Activated naive CD4-positive, alpha-beta T cell (primary cell): Measurements from ENCODE around the gene IKZF5.

Source experiments
- DNase-seq, 4 experiments: peaks; one replicate each; lab custom pipeline; 2025; lab: John Stamatoyannopoulos, UW

IKZF5 gene

DNA sequence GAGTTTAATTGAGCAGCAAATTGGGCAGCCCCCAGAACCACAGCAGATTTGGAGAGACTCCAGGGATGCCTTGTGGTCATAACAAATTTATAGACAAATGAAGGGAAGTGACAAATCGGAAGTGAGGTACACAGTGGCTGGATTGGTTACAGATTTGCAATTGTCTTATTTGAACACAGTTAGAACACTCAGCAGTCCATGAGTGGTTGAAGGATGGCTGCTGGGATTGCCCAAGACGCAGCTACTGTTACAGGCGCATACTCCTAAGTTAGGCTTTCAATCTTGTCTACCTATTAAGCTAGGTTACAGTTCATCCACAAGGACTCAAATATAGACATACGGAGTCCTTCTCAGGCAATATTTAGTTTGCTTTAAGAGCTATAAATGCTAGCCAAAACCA is 7.6 kb upstream of the IKZF5 start:
- no peak for DNase-seq

DNA sequence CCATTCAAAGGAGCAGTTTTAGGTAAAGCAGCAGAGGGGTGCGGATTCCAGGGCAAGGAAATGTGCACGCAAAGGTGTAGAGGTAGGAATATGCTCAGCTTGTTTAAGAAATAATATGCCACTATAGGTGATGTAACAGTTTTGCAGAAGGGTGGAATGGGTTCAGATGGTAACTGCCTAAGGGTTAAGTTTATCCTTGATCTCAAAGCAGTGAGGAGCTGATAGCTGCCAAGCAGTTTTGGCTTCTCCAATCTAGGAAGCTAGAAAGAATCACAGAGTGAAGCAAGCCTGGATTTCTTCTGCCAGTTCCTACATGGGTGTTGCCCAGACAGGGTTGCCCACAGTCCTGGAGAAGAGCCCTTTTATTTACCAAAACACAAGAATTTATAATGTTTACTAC is 6.2 kb upstream of the IKZF5 start:
- no peak for DNase-seq

DNA sequence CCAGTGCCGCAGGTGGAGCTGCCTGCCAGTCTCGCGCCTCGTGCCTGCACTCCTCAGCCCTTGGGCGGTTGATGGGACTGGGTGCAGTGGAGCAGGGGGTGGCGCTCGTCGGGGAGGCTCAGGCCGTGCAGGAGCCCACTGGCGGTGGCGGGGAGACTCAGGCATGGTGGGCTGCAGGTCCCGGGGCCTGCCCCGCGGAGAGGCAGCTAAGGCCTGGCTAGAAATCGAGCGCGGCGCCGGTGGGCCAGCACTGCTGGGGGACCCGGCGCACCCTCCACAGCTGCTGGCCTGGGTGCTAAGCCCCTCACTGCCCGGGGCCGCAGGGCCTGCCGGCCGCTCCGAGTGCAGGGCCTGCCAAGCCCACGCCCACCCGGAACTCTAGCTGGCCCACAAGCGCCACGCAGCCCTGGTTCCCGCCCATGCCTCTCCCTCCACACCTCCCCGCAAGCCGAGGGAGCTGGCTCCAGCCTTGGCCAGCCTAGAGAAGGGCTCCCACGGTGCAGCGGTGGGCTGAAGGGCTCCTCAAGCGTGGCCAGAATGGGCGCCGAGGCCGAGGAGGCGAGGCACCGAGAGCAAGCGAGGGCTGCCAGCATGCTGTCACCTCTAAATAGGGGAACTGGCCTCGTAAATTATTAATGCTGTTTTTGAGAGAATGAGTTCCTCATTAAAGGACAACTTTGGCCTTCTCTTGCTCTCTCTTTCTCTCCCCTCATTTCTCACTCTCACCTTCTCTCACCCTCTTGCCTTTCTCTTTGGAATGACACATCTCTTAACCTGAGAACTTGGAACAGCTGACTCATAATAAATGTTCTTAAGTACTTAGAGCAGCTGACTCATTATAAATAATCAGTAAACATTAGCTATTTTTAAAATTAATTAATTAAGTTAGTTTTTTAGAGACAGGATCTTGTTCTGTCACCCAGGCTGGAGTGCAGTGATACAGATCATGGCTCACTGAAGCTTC is 5.1 kb upstream of the IKZF5 start:
- no peak for DNase-seq

DNA sequence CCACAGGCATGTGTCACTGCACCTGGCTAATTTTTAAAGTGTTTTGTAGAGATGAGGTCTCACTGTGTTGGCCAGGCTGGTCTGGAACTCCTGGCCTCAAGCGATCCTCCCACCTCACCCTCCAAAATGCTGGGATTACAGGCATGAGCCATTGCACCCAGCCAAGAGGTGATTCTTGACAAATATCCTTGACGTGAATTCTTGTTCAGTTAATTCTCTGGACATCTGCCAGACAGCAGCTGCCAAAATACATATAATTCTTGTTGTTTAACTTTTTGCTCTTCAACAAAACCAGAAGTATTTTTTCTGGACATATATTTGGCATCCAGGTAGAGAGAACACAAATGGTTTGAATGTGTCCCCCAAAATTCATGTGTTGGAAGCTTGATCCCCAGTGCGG is 3.4 kb upstream of the IKZF5 start:
- DNase-seq: no peak

DNA sequence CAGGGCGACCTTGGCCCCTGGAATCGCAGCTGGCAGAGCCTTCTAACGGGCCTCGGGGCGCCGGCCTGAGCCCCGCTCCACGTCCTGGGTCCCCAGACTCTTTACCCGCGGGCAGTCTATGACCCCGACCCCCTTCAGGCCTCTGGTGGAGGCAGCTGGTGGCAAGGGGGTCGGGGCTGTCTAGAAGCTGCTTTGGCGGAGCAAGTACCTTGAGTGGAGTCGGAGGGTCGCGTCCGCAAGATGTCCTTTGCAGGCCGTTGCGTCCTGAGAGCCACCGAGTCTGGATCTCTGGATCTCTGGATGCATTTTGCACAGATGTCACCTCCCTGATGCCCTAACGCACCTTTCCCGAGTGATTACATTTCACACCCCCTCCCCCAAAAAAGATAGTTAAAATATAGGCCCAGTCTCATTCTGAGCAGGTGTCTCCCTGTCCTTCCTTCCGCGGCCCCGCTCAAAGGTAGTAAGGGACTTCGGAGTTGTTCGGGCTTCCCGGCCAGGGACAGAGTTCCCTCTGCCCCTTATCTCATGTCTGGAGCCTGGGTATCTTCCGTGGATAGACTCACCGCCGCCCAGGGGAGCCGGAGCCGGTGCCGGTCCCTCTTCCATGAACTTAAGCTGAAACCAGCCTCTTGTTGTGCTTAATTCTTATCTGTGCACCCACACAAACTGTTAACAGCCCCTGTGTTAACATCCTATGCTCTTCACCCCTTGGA is 668 bp upstream of the IKZF5 start:
- DNase-seq: peak in 2 of 4 experiments; percentile 4 to 30

DNA sequence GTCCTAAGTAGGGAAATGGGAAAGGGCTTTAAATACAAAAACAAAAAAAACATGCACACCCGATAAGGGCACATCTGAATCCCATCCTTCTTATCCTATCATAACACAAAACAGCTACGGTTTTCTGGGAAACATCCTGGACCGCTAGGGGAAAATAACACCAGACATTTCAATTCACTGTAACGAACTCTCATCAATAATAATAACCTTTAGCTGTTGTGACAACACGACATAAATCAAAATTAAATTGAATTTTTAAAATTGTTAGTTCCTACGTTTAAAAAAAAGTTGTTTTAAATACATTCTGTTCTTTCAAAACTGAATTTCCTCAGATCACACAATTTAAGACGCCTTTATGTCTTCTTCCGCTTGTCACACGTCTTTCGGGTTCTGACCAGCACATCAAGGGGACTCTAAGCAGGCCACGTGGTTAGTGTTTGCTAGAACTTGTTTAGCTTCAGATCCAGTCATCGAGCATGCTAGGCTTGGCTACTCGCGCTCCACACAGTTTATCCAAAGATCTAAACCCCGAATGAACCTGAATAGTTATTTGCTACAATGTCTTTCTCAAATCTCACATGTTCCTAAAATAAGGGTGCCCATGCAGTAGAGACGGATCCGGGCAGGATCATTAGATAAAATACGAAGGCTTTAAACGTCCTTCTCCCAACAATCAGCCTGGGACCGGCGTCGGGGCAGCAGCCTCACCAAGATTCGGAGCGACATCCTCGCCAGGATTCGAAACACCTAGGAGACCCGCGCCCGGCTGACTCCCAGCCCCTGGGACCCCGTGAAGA is 839 bp downstream of the IKZF5 start:
- peak in 2 of 4 experiments; percentile 2 to 17 for DNase-seq

DNA sequence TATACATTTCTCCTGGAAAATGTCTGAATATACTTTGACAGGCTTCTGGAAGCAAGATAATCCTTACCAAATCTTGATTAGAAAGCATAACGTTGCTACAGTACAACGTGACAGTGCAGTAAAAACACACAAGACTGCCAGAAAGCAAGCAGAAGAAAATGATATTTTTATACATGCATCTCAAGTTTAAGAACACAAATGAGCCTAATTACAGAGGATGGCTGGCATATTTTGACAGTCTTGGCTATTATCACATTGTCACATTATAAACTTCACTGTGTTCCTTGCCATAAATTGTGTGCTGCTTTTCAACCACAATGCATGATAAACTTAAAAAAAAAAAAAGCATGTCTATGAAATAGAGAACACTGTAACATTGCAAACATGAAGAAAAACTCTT is 4.3 kb downstream of the IKZF5 start:
- DNase-seq: no peak

DNA sequence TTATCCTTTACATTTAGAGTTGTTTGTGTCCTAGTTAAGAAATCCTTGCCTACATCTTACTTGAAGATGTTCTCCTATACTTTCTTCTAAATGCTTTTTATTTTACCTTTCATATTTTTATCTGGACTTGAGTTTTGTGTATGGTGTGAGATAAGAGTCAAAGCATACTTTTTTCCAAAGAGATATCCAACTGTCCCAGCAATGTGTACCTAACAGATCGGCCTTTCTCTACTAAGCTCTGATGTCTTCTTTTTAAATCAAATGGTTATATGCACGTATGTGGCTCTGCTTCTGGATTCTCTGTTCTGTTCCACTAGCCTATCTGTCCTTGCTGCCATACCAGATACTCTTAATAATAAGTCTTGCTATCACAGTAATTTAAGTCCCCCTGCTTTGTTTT is 7.2 kb downstream of the IKZF5 start:
- no peak for DNase-seq

DNA sequence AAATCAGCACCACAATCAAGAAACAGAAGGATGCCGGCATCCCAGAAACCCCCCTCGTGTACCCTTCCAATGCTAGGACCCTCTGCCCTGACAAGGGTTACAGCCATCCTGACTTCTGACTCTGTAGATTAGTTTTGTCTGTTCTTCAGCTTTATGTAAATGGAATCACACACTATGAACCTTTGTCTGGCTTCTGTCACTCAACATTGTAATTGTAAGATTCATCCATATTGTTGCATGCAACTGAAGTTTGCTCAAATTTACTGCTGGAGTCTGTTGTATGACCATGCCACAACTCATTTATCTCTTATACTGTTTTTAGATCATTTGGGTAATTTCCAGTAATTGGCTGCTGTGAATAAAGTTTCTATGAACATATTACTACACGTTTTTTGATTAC is 8.4 kb downstream of the IKZF5 start:
- no peak for DNase-seq

DNA sequence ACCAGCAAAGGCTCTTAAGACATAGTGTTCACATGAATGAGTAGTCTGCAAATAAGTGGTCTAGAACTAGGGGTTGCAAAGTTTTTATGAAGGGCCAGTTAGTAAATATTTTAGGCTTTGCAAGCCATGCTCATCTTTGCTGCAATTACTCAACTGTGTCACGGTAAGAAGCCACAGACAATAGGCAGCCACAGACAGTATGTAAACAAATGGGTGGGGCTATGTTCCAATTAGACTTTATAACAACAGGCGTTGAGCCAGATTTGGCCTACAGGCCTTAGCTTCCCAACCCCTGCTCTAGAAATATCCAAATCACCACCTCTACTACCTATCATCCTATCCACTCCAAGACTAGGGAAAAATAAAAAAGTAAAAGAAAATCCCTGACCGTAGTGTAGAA is 9.2 kb downstream of the IKZF5 start:
- no peak for DNase-seq

DNA sequence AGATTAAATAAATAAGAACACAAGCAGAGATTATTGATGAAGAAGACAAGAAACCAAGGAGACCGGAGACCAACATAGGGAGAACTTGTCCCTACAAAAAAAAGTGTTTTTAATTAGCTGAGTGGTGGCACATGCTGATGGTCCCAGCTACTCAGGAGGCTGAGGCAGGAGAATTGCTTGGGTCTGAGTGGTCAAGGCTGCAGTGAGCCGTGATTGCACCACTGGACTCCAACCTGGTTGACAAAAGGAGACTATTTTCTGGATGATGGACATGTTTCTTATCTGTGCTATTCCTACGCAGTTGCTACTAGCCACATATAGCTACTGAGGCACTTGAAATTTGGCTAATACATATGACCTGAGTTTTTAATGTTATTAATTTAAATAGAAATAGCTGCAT is 9.7 kb downstream of the IKZF5 start:
- DNase-seq: no peak

DNA sequence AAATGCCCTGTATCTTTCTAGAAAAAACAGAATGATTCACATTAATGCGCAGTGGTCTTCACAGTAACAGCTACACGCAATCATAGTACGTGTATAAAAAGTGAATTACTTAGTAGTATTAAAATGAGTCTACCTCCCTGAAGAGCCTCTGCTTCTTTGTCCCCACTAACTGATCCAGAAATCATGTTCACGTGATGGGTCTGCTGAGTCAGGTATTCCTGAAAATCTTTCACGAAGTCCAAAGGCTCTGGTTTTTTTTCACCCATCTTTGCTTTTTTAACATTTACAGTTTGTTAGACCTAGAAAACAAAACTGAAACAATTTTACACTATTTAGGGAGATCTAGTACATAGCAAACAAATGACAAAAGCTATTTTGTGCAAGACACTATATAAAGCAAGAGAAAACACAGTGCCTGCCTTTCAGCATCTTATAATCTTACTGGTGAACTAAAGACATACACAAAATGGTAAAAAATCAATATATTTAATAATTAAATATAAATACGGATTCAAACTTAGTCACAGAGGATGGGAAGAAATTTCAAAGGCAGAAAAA is 10.2 kb downstream of the IKZF5 start:
- DNase-seq: no peak

DNA sequence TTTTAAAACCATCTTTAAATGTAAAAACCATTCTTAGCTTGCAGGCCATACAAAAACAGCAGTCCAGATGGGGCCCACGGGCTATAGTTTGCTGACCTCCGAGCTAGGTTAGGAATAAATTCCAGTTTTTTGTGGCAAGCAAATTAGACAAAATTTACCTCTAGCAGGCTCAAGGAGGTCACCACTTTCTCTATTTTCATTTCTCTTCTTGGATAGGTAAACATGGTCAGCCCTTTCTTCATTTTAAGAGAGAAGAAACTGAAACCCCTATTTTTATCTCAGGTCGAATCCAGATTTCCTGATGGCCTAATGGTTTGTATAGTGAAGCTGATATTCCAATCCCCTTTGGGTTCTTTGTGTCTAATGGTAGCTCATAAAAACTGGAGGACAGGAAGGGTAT is 10.7 kb downstream of the IKZF5 start:
- DNase-seq: no peak

DNA sequence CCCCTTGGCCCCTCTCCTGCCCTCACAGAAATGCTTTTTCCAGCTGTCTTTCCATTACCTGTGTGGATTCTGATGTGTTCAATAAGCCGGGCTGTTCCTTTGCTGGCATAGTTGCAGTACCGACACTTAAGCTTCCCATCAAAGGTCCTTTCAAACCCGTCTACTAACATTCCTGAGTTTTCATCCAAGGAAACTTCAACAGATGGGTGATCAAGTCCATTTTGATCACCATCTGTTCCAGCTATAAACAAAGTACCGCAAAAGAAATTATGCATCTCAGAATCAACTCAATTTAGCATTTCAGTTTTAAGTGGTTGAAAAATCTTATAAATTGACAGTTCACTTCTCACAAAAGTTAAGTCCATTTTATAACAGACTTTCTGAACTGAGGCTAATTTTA is 12.7 kb downstream of the IKZF5 start:
- DNase-seq: no peak

DNA sequence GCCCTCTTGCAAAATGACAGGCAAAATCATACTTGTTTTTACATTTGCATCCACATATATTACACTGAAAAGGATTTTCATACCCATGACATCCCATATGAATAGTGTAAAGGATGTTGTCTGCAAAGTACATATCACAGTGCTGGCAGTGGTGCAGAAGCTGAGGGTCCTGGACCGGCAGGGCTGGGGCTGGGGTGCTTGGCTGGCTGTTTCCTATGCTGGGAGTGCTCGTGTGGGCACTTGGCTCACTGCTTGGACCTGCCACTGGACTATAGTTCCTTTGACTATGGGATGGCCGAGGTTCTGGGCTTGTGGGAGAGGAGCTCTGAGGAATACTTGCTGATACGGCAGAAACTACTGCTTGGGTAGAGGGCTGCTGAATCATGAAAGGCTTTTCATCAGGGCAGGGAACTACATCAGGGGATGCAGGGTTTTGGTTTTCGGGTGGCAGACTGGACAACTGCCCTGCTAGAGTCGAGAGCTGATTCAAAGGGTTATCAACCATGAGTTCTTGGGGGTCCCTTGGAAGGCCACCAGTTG is 14.7 kb downstream of the IKZF5 start:
- DNase-seq: no peak

DNA sequence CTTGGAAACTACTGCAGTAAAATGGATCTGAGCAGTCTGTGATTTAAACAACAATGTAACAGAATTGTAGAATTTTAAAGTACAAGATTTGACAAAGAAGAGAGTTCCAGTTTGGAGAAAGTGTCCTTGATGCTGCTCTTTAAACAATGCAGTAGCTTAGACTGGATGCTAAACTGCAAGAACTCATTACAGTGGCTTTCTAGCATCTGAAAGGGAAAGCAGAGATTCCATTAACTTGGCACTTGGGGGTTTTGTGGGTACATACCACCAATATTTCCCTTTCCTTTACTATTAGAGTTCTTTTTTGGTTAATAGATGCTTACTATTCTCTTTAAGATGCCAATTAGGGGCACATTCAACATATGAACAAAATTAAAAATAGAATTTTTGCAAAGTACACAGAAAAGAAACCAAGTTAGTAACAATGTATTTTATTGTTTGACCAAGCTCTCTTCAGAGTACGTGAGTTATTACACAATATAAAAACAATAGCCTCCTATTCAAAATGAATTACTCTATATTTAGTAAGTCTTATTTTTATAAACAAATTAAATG is 16.5 kb downstream of the IKZF5 start:
- DNase-seq: no peak

DNA sequence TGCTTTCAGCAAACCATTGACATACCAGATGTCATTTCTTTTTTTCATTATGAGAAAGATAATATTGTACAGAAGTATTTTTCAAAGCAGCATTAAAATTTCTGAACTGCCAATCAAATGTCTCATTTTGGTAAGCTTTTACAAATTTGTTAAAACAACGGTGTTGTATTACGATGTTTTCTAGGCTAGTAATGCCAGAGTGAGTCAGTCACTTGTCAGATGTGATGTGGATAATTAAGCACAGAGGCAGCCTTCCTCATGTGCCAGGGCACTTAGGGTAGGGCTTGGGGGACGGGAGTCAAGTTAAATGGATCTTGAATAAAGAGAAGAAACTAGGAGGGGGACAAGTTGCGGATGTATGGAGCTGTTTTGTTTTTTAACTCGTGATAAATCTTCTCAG is 18.3 kb downstream of the IKZF5 start:
- DNase-seq: no peak

DNA sequence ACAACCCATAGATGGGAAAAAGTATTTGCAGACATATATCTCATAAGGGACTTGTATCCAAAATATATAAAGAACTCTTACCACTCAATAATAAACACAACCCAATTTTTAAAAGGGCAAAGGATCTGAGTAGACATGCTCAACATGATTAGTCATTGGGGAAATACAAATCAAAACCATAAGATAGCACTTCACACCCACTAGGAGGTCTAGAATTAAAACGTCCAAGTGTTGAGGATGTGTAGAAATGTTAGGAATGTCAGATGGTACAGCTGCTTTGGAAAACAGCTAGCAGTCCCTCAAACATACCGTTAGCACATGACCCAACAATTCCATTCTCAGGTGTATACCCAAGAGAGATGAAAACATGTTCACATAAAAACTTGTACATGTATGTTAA is 20.1 kb downstream of the IKZF5 start:
- DNase-seq: no peak

DNA sequence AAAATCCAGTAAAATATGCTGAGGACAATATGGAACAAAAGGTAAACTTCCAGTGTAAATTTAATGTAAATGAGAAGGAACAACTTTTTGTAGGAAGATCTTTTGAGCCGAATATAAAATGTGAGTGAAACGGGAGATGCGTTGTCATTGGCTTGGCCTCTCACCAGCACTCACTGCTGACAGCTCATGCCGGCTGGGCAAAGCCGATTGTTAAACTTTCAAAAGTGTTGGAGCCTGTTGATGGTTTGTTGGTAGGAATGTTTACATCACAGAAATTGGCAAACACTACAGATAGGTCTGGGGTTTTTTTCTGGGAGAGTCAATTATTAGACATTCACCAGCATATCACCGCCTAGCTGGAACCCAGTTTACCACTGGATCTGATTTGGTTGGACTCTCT is 22.3 kb downstream of the IKZF5 start:
- DNase-seq: no peak

DNA sequence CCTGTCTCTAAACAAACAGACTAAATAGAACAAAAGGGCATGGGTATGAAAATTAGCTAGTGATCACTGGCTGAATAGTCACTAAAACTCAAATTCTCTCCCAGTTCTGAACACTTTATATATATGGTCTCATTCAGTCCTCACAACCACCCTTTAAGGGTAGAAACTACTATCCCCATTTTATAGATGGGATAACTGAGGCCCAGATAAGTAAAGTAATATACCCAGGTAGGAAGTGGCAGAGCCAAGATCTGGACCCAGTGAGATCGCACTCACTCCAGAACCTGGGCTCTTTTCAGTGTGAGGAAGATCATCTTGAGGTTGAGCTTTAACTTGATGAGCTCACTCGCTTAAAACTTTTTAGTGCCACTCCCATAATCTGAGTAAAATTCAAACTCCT is 23.9 kb downstream of the IKZF5 start:
- DNase-seq: no peak

DNA sequence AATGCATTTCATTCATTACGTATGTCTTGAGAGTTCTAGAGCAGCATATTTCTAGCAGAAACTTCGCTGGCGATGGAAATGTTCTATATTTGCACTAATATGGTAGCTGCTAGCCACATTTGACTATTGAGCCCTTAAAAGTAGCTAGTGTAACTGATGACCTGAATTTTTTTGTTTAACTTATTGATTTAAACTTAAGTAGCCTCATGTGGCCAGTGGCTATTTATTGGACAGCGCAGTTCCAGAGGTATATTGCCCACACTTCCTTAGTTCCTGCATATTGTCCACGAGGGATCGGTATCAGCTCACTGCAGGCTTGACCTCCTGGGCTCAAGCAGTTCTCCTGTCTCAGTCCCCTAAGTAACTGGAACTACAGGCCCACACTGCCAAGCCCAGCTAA is 24.7 kb downstream of the IKZF5 start:
- DNase-seq: no peak

DNA sequence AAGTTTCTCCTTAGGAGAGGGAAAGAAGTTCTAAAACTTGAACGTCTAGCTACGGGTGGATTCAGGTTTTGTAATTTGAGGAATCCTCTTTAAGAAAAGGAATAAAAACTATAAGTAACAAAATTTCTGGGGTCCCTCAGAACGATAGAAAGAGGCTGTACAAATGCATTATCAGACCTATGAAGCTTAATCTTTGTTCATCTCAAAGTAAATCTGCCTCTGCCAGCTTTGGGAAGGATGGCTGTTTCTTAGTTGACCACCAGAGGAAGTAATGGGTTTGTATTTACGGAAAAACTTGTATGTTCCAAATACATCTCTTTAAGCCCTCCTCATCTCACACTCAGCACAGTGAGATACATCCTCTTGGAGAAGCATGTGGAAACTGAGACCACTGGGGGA is 27.5 kb downstream of the IKZF5 start:
- DNase-seq: no peak
